HepG2 (cell line): ENCODE measurements around the gene ARMC2. TPM values are rescaled to one million over a fixed set of nuclear protein-coding genes. Genes with fewer than 3 reads are reported as not detected.

ENCODE experiments used
- ATAC-seq: fragments of 200-7000 bp; cut with Tn5 transposase; 3 replicates; pipeline ENCODE4 v1.9.1; 2020; ENCODE audit warnings: mild to moderate bottlenecking, moderate library complexity
- BruUV-seq: library from RNA; stranded (reverse); fragments of 400-500 nt; replicated peaks from 2 replicates; lab custom pipeline; 2021; lab: Mats Ljungman, UMichigan
- CTCF ChIA-PET: fragments of 300-600 bp; formaldehyde crosslinking; extraction: SDS; loops from one replicate; lab custom pipeline; 2021; ENCODE audit warnings: low total read pairs, inconsistent platforms, low intra/inter-chr PET ratio; lab: Yijun Ruan, JAX
- POLR2A ChIA-PET: fragments of 350-600 bp; sonication (Branson Sonifier 250); formaldehyde crosslinking; loops from one replicate; lab custom pipeline; 2020; ENCODE audit warnings: antibody characterized with exemption, inconsistent platforms; lab: Yijun Ruan, JAX
- DNase-seq: peaks from one replicate; pipeline ENCODE4 v3.0.0-alpha.2; 2015; ENCODE audit warnings: low spot score
- FAIRE-seq: peaks from 3 replicates; lab custom pipeline; 2011; peaks lifted over from hg19 to GRCh38; lab: Jason Lieb, UNC
- H2AFZ ChIP-seq: one replicate; pipeline ENCODE4 v1.6.1; 2011; ENCODE audit warnings: low read length, inconsistent platforms
- H3K27ac ChIP-seq: fragments of 300-600 bp; 3 replicates; pipeline ENCODE4 v1.8.0; 2011; ENCODE audit warnings: mixed run types, mild to moderate bottlenecking, mixed read lengths, low read length, inconsistent platforms; ENCODE audit not compliant: insufficient read depth; ENCODE audit errors: extremely low read length
- H3K27me3 ChIP-seq, 2 experiments: fragments of 200-600 bp in 1 of 2; 2 replicates in 1 of 2; 3 replicates in 1 of 2; pipeline versions ENCODE4 v1.6.0 to v1.8.0; 2011; ENCODE audit warnings: low read length in 2 of 2, mild to moderate bottlenecking in 2 of 2, moderate library complexity in 2 of 2, inconsistent platforms in 1 of 2; ENCODE audit not compliant: insufficient read depth in 2 of 2, control insufficient read depth in 1 of 2
- H3K36me3 ChIP-seq, 2 experiments: fragments of 200-600 bp in 1 of 2; replicated peaks in 1 of 2; 2 replicates in 1 of 2; 3 replicates in 1 of 2; pipeline versions ENCODE4 v1.5.1 to v1.8.0; 2011; ENCODE audit warnings: low read length in 2 of 2, inconsistent platforms in 1 of 2; ENCODE audit not compliant: insufficient read depth in 2 of 2, control insufficient read depth in 1 of 2
- H3K4me1 ChIP-seq: 2 replicates; pipeline ENCODE4 v1.5.1; 2012; ENCODE audit warnings: low read length, inconsistent platforms; ENCODE audit not compliant: insufficient read depth
- H3K4me2 ChIP-seq: 2 replicates; pipeline ENCODE4 v1.6.0; 2011; ENCODE audit warnings: low read depth, low read length, inconsistent platforms
- H3K4me3 ChIP-seq, 3 experiments: fragments of 200-600 bp in 1 of 3; sonication (generic), shearing (Covaris generic) in 1 of 3; replicated peaks in 1 of 3; 2 replicates each; pipeline ENCODE4 v1.5.1; 2011 to 2016; ENCODE audit warnings: low read length in 3 of 3, inconsistent platforms in 2 of 3, low read depth in 2 of 3, mild to moderate bottlenecking in 2 of 3, control low read depth in 1 of 3, mixed read lengths in 1 of 3; ENCODE audit not compliant: insufficient read depth in 1 of 3
- H3K79me2 ChIP-seq: one replicate; pipeline ENCODE4 v1.6.1; 2011; ENCODE audit warnings: low read length, inconsistent platforms; ENCODE audit not compliant: insufficient read depth
- H3K9ac ChIP-seq: 2 replicates; pipeline ENCODE4 v1.6.0; 2011; ENCODE audit warnings: mild to moderate bottlenecking, low read depth, low read length, inconsistent platforms; ENCODE audit not compliant: insufficient read depth
- H3K9me3 ChIP-seq: 2 replicates; pipeline ENCODE4 v1.5.1; 2012; ENCODE audit warnings: mild to moderate bottlenecking, low read length
- H4K20me1 ChIP-seq: 2 replicates; pipeline ENCODE4 v1.6.0; 2011; ENCODE audit warnings: inconsistent platforms, mild to moderate bottlenecking, low read length, moderate library complexity; ENCODE audit not compliant: insufficient read depth
- E2F2 ChIP-seq: sonication (generic); formaldehyde crosslinking; IDR thresholded peaks from 2 replicates; pipeline ENCODE4 v1.4.0; 2020; ENCODE audit warnings: missing genetic modification reagents, borderline replicate concordance
- EED ChIP-seq: sonication (generic); formaldehyde crosslinking; IDR thresholded peaks from 2 replicates; pipeline ENCODE4 v1.5.0; 2020; ENCODE audit warnings: mild to moderate bottlenecking, missing genetic modification reagents
- FOXA1 ChIP-seq, 2 experiments: fragments of 450-650 bp in 1 of 2; sonication (generic) in 1 of 2; formaldehyde crosslinking in 1 of 2; IDR thresholded peaks; 2 replicates each; pipeline versions ENCODE4 v1.4.0 to v1.6.1; 2016 to 2020; ENCODE audit warnings: missing genetic modification reagents in 1 of 2
- HNRNPUL1 ChIP-seq: fragments of 200-400 bp; formaldehyde crosslinking; IDR thresholded peaks from 2 replicates; pipeline ENCODE4 v1.6.1; 2017; ENCODE audit warnings: low read depth, mild to moderate bottlenecking, low read length, moderate library complexity
- HOXA7 ChIP-seq: sonication (generic); formaldehyde crosslinking; IDR thresholded peaks from 2 replicates; pipeline ENCODE4 v1.8.1; 2022; ENCODE audit warnings: mild to moderate bottlenecking, missing genetic modification reagents, moderate library complexity
- MZF1 ChIP-seq: sonication (generic); formaldehyde crosslinking; IDR thresholded peaks from 2 replicates; pipeline ENCODE4 v1.8.1; 2023; ENCODE audit warnings: mild to moderate bottlenecking, missing genetic modification reagents, borderline replicate concordance
- NFIB ChIP-seq: sonication (generic); formaldehyde crosslinking; IDR thresholded peaks from 2 replicates; pipeline ENCODE4 v1.9.0; 2021; ENCODE audit warnings: missing genetic modification reagents, mild to moderate bottlenecking, borderline replicate concordance
- NR2C2 ChIP-seq: sonication (generic); formaldehyde crosslinking; IDR thresholded peaks from 2 replicates; pipeline ENCODE4 v1.4.0; 2020; ENCODE audit warnings: missing genetic modification reagents, mild to moderate bottlenecking, moderate library complexity, borderline replicate concordance
- RFX3 ChIP-seq: IDR thresholded peaks from 2 replicates; pipeline ENCODE4 v1.6.1; 2016; ENCODE audit warnings: missing biosample characterization, missing genetic modification reagents
- TFDP2 ChIP-seq: sonication (generic); formaldehyde crosslinking; IDR thresholded peaks from 2 replicates; pipeline ENCODE4 v1.4.0; 2020; ENCODE audit warnings: missing genetic modification reagents
- ZNF205 ChIP-seq: IDR thresholded peaks from 2 replicates; pipeline ENCODE4 v1.6.1; 2018; ENCODE audit warnings: missing biosample characterization, missing genetic modification reagents
- ZNF232 ChIP-seq: sonication (generic); formaldehyde crosslinking; IDR thresholded peaks from 2 replicates; pipeline ENCODE4 v1.4.0; 2020; ENCODE audit warnings: missing genetic modification reagents, borderline replicate concordance
- ZNF646 ChIP-seq: sonication (generic); formaldehyde crosslinking; IDR thresholded peaks from 2 replicates; pipeline ENCODE4 v1.9.0; 2021; ENCODE audit warnings: mild to moderate bottlenecking, missing genetic modification reagents
- in situ Hi-C: cut with HindIII; loops from 2 replicates; pipeline ENCODE4 v1.10.0; 2017; ENCODE audit warnings: low pct_unique_long_range_greater_than_20kb; ENCODE audit not compliant: extremely low pct_ligation_motif_present
- intact Hi-C: fragments of 100-400 bp; cut with micrococcal nuclease; formaldehyde crosslinking; loops from one replicate; pipeline ENCODE4 v1.10.0; 2022; ENCODE audit not compliant: unreplicated experiment
- polyA plus RNA-seq, 8 experiments: library from polyadenylated mRNA; depleted of rRNA in 3 of 8; stranded (reverse) in 7 of 8; unstranded in 1 of 8; fragments of >200 nt; fragmentation: Illumina TruSeq in 4 of 8; extraction: Trizol in 4 of 8; gene quantifications; 2 replicates each; pipeline versions ENCODE4 v1.2.1 to v1.2.3, GENCODE V29; 2011 to 2016; ENCODE audit warnings: low read depth in 4 of 8, missing spikeins in 1 of 8, mixed read lengths in 1 of 8; ENCODE audit not compliant: insufficient read depth in 1 of 8
- total RNA-seq, 5 experiments: library from RNA; depleted of rRNA; stranded (reverse); fragments of >200 nt; fragmentation: Illumina TruSeq; extraction: Trizol; gene quantifications; 2 replicates each; pipeline ENCODE4 v1.2.3, GENCODE V29; 2016; ENCODE audit warnings: low read depth in 1 of 5

The ARMC2 gene
- total and polyA plus RNA-seq, 2 of the 13 experiments (the other 11 are each of a cell fraction or from before 2014, with no cell fraction given): 1.4 to 3.2 TPM

- TF ChIP-seq ZNF646 (CRISPR knock-in tag) (no peak), NR2C2 (no peak), ZNF205 (CRISPR knock-in tag) (peak; percentile 66; the same call in 1 of the 2 replicates), FOXA1 (IDR thresholded peaks at IDR 0.05) (no peak), FOXA1 (CRISPR knock-in tag; IDR thresholded peaks at IDR 0.05) (no peak), HNRNPUL1 (no peak), RFX3 (CRISPR knock-in tag) (no peak)
- TF ChIP-seq, all 625 proteins: peak for 3
These were observed 49.1 kb downstream of the ARMC2 start (continued) for GRCh38 chr6:108897371-108897770.

GRCh38 chr6:108902382-108902792, 54.2 kb downstream of the ARMC2 start:
- H3K36me3 ChIP-seq: no peaks in the 10 kb centered on the region
- TF ChIP-seq MZF1 (CRISPR knock-in tag) (no peak), E2F2 (CRISPR knock-in tag) (no peak), NFIB (CRISPR knock-in tag) (no peak), ZNF232 (CRISPR knock-in tag) (no peak), EED (CRISPR knock-in tag) (no peak), HOXA7 (CRISPR knock-in tag) (no peak), TFDP2 (CRISPR knock-in tag) (no peak)
- H2AFZ ChIP-seq: no peak overlapping the region
- CTCF ChIA-PET: no interaction called here
- no peaks in the 10 kb centered on the region for H3K9me3 ChIP-seq
- no TSS peak for BruUV-seq
- no peak for ATAC-seq
- intact Hi-C loops (loop anchor here (5.0 kb wide), 1 partner anchor 170 kb away; no protein-coding TSS in a partner anchor), in situ Hi-C loops (no loop called here)
- no peaks in the 10 kb centered on the region for H3K79me2 ChIP-seq
- H3K4me1 ChIP-seq: peaks cover 17% of the 10 kb centered on the region
- H3K9ac ChIP-seq: no peak overlapping the region
- H3K4me2 ChIP-seq: no peak overlapping the region
- no peak for DNase-seq
- H3K27me3 ChIP-seq: peaks cover 1 to 12% of the 10 kb centered on the region in 2 experiments; a peak in 2 of 5 replicates
- no peak overlapping the region for H3K27ac ChIP-seq
- no peak for FAIRE-seq
- no peaks in the 10 kb centered on the region for H4K20me1 ChIP-seq
- POLR2A ChIA-PET: no interaction called here
- H3K4me3 ChIP-seq: no peak overlapping the region
